Measurements from ENCODE around the gene LHPP. TPM values are rescaled to one million over a fixed set of nuclear protein-coding genes. Genes with fewer than 3 reads are reported as not detected.
A peak's percentile ranks its signal among the peaks of the same experiment; 100 is the strongest.

LHPP gene
- total RNA-seq, 1 donor from 2014 or later, result 15.2 TPM

GRCh38 chr10:124468624-124469023 lies 7.0 kb downstream of the LHPP start:
- Mint-ChIP-seq H3K4me3 (ENCODE audit: low read depth) (no peak overlapping the region), H3K27ac (peak overlapping the region; percentile 64), H3K9me3 (ENCODE audit: low read depth) (no peaks in the 10 kb centered on the region), H3K27me3 (no peaks in the 10 kb centered on the region), H3K4me1 (ENCODE audit: low read depth) (peaks cover 9% of the 10 kb centered on the region), H3K36me3 (ENCODE audit: insufficient read depth) (no peaks in the 10 kb centered on the region)
- TF ChIP-seq CTCF (IDR thresholded peaks at IDR 0.05; ENCODE audit: unreplicated experiment), result no peak
- no peak for DNase-seq (ENCODE audit: low spot score, unreplicated experiment)

GRCh38 chr10:124469956-124470484 lies 8.4 kb downstream of the LHPP start:
- DNase-seq (ENCODE audit: low spot score, unreplicated experiment), result no peak

GRCh38 chr10:124470544-124471434 lies 9.2 kb downstream of the LHPP start:
- Mint-ChIP-seq H3K27me3 (no peaks in the 10 kb centered on the region), H3K36me3 (ENCODE audit: insufficient read depth) (no peaks in the 10 kb centered on the region), H3K9me3 (ENCODE audit: low read depth) (no peaks in the 10 kb centered on the region), H3K4me3 (ENCODE audit: low read depth) (no peak overlapping the region), H3K27ac (peak overlapping the region; percentile 74), H3K4me1 (ENCODE audit: low read depth) (peaks cover 8% of the 10 kb centered on the region)
- no peak for TF ChIP-seq CTCF (IDR thresholded peaks at IDR 0.05; ENCODE audit: unreplicated experiment)
- DNase-seq (ENCODE audit: low spot score, unreplicated experiment), result no peak

More at GRCh38 chr10:124469956-124470484, 8.4 kb downstream of the LHPP start:
- H3K9me3 Mint-ChIP-seq (ENCODE audit: low read depth), result no peaks in the 10 kb centered on the region
- H3K27ac Mint-ChIP-seq, result peak overlapping the region; percentile 74
- no peaks in the 10 kb centered on the region for H3K27me3 Mint-ChIP-seq
- no peaks in the 10 kb centered on the region for H3K36me3 Mint-ChIP-seq (ENCODE audit: insufficient read depth)
- H3K4me1 Mint-ChIP-seq (ENCODE audit: low read depth), result peaks cover 8% of the 10 kb centered on the region
- H3K4me3 Mint-ChIP-seq (ENCODE audit: low read depth), result no peak overlapping the region
- TF ChIP-seq CTCF (IDR thresholded peaks at IDR 0.05; ENCODE audit: unreplicated experiment), result no peak

- H3K27ac Mint-ChIP-seq, result peak overlapping the region; percentile 27
Observed at GRCh38 chr10:124472071-124472470, 10.4 kb downstream of the LHPP start.

More at GRCh38 chr10:124472071-124472470, 10.4 kb downstream of the LHPP start:
- Mint-ChIP-seq H3K4me1 (ENCODE audit: low read depth) (peaks cover 9% of the 10 kb centered on the region), H3K9me3 (ENCODE audit: low read depth) (no peaks in the 10 kb centered on the region), H3K36me3 (ENCODE audit: insufficient read depth) (no peaks in the 10 kb centered on the region), H3K27me3 (no peaks in the 10 kb centered on the region), H3K4me3 (ENCODE audit: low read depth) (no peak overlapping the region)
- DNase-seq (ENCODE audit: low spot score, unreplicated experiment), result no peak
- TF ChIP-seq CTCF (IDR thresholded peaks at IDR 0.05; ENCODE audit: unreplicated experiment), result no peak

Data from progenitor cell of endocrine pancreas (in vitro differentiated cells).